Activated CD4-positive, alpha-beta T cell treated with anti-CD3 and anti-CD28 coated beads for 1 hour (primary cell): ENCODE results near the gene TUBGCP2.

ENCODE experiments used
- DNase-seq: peaks from one replicate; pipeline ENCODE4 v3.0.0-alpha.2; 2020

The TUBGCP2 gene

GRCh38 chr10:133308421-133309099, at the start of gene TUBGCP2, which contains the start of gene ZNF511:
TUBGCP2 (minus strand) TSS chr10:133308872; CDS start chr10:133302941, 5,931 bp downstream.
ZNF511 (plus strand) TSS chr10:133308914; CDS start chr10:133308944, 30 bp downstream.
- peak; percentile 84 for DNase-seq

- peak; percentile 55 for DNase-seq
These were observed 48.9 kb upstream of the TUBGCP2 start, which contains the start of gene FUOM for GRCh38 chr10:133357285-133358161. FUOM (minus strand) TSS chr10:133358019; CDS start chr10:133358007, 12 bp downstream.

- DNase-seq = no peak
These were observed 48.0 kb upstream of the TUBGCP2 start for GRCh38 chr10:133356549-133357284.

GRCh38 chr10:133355991-133356390, 47.3 kb upstream of the TUBGCP2 start:
- DNase-seq = no peak

- no peak for DNase-seq
These were observed 46.6 kb upstream of the TUBGCP2 start for GRCh38 chr10:133355266-133355665.

- no peak for DNase-seq
These were observed 46.1 kb upstream of the TUBGCP2 start for GRCh38 chr10:133354672-133355240.

GRCh38 chr10:133353988-133354605, 45.4 kb upstream of the TUBGCP2 start:
- DNase-seq = no peak

- DNase-seq = no peak
These were observed 44.7 kb upstream of the TUBGCP2 start for GRCh38 chr10:133353202-133353959.

GRCh38 chr10:133351408-133352318, 43.0 kb upstream of the TUBGCP2 start:
- no peak for DNase-seq

GRCh38 chr10:133350950-133351329, 42.3 kb upstream of the TUBGCP2 start:
- no peak for DNase-seq

GRCh38 chr10:133350283-133350949, 41.7 kb upstream of the TUBGCP2 start:
- no peak for DNase-seq

GRCh38 chr10:133349577-133350011, 40.9 kb upstream of the TUBGCP2 start:
- no peak for DNase-seq

GRCh38 chr10:133349160-133349568, 40.5 kb upstream of the TUBGCP2 start:
- no peak for DNase-seq

- no peak for DNase-seq
These were observed 39.2 kb upstream of the TUBGCP2 start for GRCh38 chr10:133347710-133348517.

GRCh38 chr10:133346413-133346812, 37.7 kb upstream of the TUBGCP2 start:
- no peak for DNase-seq

GRCh38 chr10:133344236-133344635, 35.6 kb upstream of the TUBGCP2 start:
- DNase-seq = no peak

GRCh38 chr10:133343558-133343957, 34.9 kb upstream of the TUBGCP2 start:
- DNase-seq = no peak

- no peak for DNase-seq
These were observed 34.3 kb upstream of the TUBGCP2 start for GRCh38 chr10:133342942-133343341.

- DNase-seq = no peak
These were observed 33.3 kb upstream of the TUBGCP2 start for GRCh38 chr10:133341983-133342382.
